ENCODE data around the gene DAP3.
"Not testable (repeated sequence)": the region's sequence is repeated elsewhere in the genome, so short reads cannot be mapped to it uniquely, and the experiment has no call there.

DNA sequence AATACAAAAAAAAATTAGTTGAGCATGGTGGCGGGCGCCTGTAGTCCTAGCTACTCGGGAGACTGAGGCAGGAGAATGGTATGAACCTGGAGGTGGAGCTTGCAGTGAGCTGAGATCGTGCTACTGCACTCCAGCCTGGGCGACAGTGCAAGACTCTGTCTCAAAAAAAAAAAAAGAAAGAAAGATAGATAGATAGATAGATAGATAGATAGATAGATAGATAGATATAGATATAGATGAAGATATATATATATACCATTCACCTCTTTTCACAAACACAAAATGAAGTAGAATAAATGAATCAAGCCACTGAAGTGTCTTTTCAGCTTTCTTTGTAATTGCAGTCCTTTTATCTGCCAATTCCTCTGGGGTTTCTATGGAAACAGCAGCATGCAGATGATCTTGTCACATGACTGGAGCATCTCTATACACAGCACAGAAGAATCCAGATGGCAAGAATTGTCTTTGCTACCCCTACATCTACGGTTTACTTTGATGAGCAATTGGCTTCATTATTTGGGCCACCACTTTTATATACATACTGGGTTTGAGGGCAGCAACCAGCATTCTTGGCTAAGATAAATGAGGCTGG, 29.7 kb downstream of the DAP3 start:
- TF ChIP-seq, protein P1, sequence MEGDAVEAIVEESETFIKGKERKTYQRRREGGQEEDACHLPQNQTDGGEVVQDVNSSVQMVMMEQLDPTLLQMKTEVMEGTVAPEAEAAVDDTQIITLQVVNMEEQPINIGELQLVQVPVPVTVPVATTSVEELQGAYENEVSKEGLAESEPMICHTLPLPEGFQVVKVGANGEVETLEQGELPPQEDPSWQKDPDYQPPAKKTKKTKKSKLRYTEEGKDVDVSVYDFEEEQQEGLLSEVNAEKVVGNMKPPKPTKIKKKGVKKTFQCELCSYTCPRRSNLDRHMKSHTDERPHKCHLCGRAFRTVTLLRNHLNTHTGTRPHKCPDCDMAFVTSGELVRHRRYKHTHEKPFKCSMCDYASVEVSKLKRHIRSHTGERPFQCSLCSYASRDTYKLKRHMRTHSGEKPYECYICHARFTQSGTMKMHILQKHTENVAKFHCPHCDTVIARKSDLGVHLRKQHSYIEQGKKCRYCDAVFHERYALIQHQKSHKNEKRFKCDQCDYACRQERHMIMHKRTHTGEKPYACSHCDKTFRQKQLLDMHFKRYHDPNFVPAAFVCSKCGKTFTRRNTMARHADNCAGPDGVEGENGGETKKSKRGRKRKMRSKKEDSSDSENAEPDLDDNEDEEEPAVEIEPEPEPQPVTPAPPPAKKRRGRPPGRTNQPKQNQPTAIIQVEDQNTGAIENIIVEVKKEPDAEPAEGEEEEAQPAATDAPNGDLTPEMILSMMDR (IDR thresholded peaks at IDR 0.05): not testable (repeated sequence)
- TF ChIP-seq POLR2A, EP300 (IDR thresholded peaks at IDR 0.05): not testable (repeated sequence)
